Endometrial microvascular endothelial cells (primary cell): ENCODE results near the gene NOTCH3. TPM values are rescaled to one million over a fixed set of nuclear protein-coding genes. Genes with fewer than 3 reads are reported as not detected.

ENCODE experiments used
- in situ Hi-C: cut with HindIII; loops from 2 replicates; pipeline ENCODE4 v1.10.0; 2017; ENCODE audit warnings: low sequenced_read_pairs, low pct_unique_long_range_greater_than_20kb; ENCODE audit errors: inconsistent ontology term
- total RNA-seq: library from RNA; depleted of rRNA; stranded (reverse); fragments of >200 nt; gene quantifications from one replicate; pipeline ENCODE4 v1.2.3, GENCODE V29; 2015; ENCODE audit errors: inconsistent ontology term

Gene NOTCH3
- total RNA-seq = 1.6 TPM

DNA sequence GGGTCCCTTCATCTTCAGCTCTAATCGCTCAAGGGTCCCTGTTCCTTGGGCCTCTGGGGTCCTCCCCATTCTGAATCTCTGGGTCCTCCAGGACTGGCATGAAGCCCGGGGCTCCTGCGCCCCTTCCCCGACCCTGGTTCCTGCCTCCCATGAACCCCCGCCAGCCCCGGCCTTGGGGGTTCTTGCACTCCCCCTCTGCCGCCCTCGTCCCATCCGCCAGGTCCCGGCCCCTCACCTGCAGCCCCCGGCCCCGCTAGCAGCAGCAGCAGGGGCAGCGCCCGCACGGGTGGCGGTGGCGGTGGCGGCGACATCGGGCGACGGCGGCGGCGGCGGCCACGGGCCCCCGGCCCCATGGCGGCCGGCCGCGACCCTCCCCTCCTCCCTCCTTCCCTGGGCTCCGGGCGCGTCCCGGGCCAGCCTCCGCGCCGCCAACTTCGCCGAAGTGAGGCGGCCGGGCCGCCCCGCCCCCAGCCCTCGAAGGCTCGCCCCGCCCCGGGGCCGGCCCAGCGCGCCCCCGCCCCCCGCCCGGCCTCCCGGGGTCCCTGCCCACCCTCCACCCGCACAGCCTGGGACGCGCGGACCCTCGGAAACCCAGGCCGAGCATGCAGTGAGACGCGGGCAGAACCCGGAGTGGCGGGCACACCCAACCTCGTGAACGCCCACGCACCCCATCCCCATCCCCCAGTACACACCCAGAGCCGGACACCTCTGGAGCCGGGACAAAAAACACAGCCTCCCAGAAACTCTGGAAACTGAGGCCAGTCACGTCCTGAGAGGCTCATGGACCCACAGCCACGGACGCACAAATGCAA is at the start of gene NOTCH3:
TSS of gene NOTCH3 (minus strand) at position 443 of the 812 bp plus-strand sequence. CDS start at position 353, 90 bp downstream.
- in situ Hi-C loops = no loop called here

DNA sequence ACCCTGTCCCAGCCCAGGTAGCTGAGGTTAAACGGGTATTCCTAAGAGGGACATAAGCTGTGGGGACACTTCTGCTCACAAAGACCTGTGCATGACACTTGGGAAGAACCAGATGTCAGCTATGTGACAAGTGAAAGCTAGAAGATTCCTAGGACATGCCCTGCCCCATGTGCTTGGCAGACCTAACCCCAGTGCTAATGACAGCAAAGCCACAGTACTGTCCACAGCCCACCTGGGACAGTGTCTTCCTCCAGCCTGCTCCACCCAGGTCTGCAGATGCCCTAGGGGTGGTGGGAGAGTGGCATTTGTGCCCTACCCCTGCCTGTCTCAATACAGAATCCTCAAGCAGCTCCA is 49.8 kb upstream of the NOTCH3 start:
- in situ Hi-C loops = no loop called here

DNA sequence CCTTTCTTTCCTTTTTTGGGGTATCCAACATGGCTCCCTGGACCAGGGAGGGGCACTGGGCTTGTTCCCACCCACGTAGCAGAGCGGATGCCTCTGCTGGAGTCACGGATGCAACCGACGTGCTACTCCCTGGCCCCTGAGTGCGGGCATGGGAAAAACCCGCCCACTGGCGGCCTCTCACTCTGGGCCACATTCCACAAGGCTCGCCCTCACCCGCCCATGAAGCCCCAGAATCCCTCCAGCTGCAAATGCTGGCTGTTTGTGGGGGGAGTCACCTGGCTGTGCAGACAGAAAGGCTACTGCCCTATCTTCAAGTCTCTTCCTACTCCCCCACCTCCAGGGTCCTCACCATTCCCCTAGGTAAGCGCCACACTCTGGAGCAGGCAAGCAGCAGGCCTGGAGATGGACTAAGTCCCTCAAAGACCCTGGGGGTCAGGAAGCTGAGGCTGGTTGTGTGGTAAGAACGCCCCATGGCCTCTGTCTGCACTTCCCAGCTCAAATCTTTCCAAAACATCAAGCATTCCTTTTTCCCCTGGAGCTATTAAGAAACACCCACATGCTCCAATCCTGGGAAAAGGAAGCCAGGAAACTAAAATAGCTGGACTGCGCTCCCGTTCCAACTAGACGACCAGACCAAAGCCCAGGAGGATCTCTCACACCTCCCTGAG is 49.3 kb upstream of the NOTCH3 start:
- in situ Hi-C loops = no loop called here

DNA sequence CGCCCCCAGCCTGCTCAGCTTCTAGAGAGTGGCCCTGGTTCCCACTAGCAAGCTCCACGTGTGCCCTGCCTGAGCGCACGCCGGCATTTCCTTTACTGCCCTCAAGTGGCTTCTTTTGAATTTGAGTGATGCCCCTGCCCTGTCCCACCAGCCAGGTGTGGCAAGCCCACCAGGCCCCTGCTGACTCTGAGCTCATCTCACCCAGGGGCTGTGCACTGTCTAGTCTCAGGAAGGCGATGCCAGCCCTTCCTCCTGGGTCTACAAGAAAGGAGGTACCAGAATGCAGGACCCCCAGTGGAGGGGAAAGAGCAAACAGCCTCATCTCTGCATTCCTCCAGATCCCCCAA is 48.7 kb upstream of the NOTCH3 start:
- in situ Hi-C loops = no loop called here

DNA sequence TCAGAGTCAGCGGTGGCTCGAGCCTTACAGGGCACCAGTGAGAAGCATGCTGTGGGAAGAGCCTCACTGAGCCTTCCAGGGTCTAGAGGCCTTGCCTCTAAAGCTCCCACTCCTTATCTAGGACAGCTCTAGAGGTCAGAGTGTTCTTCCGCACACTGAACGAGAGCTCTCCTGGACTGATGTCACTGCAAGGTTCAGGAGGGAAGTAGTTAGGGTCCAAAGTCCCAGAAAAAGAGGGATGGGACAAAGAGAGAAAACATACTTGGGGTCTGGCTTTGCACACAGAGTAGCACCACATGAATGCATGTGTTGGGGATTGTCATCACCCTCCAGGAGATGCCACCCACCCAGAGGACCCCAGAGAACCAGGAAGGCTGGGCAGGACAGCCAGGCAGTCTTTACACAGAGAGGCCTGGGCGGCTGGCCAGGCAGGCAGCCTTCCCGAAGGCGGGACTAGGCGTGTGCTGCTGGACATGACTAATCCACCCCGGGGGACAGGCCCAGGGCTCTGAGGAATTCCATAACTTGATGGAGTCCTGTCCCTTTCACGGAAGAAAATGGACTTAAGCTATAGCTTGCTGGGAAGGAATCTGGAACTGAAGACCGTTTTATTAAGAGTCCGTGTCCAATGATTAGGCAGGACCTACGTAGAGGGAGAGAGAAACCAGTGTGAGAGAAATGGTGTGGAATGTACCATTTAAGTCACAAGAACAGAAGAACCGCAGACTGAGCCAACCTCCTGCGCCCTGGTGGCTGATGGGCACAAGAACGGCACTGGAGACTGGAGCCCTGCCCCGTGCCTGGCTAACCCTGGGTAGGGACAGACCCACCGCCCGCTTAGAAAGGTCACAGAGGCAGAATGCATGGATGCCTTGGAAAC is 48.1 kb upstream of the NOTCH3 start:
- in situ Hi-C loops = no loop called here

DNA sequence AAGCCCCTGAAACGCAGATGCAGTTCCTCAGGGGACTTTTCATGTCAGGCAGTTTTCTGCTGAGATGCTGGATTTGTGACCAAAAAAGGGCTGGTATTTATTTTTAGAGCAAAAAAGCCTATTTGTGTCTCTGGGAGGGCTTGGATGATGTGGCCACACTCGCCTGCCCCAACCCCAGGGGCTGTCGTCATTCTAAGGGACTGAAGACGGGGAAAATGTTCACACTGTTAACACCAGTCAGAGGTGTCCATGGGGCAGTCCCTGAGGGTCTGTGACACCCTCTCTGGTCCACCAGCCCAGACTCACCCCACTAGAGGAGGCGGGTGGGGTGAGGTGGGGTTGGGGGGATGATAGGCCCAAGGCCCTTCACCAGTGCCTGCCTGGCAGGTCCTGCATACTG is 47.3 kb upstream of the NOTCH3 start:
- in situ Hi-C loops = no loop called here

DNA sequence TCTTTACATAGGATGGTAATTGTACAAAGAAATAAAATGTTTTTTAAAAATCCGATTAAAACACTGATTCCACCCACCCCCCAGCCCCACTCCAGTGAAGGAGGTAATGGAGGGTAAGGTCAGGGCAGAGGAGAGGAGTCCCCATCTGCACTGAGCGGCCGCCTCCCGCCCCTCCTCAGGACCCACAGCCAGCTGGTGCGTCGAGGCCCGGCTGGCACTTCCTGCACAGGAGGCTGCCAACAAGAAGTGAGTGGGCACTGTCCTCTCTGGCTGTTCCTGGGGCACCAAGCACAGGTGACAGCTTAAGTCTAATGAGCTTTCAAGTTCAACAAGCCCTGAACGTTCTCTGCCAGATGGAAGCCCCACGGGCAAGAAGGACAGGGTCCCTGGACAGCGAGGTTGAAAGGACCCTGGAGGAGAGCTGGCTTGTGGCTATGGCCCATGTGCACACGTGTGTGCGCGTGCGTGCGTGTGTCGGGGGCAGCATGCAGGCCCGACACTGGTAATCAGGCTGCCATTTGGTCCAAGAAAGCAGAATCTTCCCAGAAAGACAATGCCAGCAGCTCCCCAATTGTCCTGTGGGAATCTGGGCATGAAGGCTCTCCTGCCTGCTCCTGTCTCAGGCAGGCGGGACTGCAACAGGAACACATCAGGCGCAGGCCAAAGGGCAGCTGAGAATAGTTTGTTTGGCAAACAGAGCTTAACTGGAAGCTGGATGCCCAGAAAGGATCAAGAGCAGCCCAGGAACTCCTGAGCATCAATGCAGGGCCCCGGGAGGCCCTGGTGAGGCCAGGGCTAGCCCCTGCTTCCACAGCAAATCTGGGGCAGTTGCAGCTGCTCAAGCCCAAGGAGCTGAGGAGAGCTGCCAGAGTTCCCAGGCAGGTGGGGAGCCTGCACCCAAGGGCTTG is 46.6 kb upstream of the NOTCH3 start:
- in situ Hi-C loops = no loop called here

DNA sequence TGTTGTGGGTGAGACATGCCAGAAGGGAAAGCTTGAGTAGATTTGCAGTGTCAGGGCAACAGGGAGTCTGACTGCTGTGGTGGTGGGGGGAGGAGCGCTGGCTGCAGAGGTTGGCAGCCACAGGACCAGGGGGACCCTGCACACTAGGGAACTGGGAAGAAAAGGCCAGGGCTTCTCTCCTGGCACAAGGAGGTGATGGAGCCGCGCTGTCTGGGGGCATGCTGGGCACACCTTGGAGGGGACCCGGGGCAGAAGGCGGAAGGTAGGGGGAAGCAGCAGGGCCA is 45.3 kb upstream of the NOTCH3 start:
- in situ Hi-C loops = no loop called here

DNA sequence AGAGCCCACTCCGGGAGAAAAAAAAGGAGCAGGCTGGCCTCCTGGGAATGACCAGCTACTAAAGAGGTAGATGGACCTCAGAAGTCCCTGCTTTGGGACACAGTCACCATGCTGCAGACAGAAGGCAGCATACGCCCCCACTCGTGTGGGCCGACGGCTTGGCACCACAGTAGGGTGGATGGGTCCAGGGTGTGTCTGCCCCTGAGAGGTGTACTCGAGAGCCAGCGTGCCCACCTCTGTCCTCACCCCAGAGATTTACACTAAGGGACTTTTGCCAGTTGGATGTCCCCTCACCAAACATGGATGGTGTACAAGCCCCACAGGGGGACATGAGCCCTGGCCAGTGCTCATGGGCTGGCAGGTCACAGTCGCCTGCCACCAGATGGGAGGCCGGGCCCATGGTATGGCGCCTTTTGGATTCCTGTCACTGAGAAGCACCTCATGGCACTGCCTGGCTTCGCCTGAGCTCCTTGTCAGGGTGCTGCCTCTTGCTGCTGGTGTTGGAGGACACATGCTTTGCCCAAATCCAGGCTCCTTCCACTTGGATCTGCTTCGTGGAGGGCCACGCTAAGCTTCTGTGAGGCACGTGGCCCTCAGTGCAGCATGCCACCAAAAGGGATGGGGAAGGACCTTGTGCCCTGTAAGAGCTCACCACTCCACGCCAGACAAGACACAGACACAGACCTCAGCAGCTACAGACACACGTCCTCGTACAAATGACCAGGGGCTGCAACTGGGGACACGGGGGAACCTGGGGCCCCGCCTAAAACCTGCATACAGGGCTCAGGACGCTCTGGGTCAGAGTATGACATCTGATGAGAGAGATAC is 44.8 kb upstream of the NOTCH3 start:
- in situ Hi-C loops = no loop called here

DNA sequence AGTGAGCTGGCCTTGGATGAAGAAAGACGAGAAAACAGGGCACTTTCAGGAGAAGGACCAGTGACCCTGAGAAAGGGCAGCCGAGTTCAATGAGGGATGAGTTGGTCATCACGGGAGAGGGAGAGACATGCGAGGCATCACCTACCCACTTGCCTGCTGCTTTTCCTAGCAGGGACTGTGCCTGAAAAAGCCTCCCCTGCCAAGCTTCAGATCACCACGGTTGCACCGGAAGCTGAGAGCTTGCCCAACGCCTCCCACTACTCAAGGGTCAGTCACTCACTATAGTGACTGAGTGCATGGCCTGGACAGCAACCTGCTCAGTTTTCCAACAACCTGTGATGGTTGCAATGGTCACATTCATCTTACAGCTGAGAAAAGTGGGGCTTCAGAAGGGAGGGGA is 44.0 kb upstream of the NOTCH3 start:
- in situ Hi-C loops = no loop called here

DNA sequence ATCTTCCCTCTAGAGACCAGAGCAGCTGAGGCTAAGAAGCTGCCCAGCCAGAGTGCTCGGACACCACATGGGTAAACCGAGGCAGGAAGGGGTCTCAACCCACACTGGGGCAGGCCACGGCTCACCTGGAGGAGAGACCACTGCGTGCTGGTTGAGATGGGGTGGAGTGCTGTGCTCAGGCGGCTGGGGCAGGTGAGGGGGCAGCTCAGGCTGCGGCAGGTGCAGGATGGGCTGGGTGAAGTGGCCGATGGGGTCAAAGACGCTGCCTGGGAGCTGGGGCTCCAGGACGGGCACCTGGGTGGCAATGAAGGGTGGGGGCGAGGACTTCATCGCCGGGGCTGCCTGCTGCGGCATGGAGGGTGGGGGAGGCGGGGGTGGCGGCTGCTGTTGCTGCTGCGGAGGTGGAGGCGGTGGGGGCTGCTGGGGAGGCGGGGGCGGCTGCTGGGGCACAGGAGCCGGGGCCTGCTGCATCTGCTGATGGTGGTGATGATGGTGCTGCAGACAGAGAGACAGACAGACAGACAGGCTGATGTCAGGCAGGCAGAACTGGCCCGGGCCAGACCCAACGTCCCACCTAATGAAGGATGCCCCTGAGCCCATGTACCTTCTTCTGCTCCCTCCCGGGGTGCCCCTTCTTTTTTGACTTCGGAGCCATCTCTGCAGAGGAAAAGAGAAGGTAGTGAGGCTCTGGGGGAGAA is 43.5 kb upstream of the NOTCH3 start:
- in situ Hi-C loops = no loop called here

DNA sequence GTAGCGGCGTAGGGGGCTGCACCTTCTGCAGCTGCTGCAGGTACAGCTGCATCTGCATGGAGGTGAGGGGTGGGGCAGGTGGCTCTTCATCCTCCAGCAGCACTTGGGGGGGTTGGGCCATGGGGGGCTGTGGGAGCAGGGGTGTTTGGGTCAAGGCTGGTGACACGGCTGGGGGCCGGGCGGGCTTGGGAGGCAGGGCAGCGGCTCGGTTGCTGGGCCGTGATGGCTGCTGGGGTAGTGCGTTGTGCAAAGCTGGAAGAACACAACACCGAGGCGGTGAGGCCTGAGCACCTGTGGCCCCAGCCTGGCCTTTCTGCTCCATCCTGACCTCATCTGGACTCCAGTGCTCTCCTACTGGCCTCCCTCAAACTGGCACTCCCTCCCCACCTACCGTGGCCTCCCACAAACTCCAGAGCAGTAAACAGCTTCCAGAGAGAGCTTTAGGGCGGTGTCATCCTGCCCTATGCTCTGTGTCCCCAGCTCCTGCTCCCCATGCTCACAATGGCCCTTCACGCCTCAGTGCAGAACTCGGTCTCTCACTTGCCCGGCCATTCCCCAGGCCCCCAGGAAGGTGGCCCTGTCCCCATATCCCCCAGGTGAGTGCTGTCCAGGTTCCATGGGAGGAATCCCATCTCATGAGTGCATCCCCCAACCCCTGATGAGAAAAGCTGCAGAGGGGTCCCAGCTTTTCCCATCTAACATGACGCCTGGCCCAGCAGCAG is 42.6 kb upstream of the NOTCH3 start:
- in situ Hi-C loops = no loop called here

DNA sequence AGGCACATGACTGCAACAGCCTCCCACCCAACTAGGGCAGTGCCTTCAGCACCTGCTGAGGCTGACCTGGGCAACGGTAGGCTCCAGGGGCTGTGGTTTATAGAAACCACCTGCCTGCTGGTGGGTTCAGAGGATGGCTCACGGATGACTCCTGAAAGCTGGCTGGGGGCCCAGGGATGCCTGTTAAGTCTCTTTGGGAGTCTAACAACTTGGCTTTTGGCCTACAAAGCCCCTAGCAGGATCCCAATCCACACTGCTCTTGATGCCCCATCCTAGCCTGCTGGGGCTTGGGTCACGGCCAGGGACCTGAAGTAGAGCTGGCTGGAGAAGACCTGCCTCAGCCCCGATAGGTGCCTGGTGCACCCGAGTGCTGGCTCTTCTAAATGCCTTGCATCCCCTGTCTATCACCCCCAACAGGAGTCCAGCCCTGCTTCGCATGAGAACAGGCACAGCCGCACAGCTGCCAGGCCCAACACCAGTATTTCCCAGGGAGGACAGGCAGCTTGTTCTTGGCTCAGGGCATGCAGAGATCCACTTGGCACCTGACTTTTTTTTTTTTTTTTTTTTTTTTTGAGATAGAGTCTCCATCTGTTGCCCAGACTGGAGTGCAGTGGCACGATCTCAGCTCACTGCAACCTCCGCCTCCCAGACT is 40.6 kb upstream of the NOTCH3 start:
- in situ Hi-C loops = no loop called here

DNA sequence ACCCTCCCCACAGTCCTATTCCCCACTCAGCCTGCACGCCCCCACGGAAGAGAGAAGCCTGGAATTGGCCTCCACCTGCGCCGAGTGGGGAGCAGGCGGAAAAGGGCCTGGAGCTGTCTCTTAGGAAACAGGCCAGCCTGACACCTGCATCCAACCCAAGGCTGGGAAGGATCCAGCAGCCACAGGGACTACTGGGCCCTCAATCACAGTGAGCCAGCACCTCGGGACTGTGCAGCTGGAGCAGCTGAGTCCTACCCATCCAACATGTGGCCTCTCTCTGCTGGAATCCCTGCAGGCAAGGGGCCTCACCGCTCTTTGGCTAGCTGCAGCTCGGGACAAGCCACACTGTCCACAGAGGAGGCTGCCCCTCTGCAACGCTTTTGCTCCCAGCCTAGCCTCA is 39.7 kb upstream of the NOTCH3 start:
- in situ Hi-C loops = no loop called here

DNA sequence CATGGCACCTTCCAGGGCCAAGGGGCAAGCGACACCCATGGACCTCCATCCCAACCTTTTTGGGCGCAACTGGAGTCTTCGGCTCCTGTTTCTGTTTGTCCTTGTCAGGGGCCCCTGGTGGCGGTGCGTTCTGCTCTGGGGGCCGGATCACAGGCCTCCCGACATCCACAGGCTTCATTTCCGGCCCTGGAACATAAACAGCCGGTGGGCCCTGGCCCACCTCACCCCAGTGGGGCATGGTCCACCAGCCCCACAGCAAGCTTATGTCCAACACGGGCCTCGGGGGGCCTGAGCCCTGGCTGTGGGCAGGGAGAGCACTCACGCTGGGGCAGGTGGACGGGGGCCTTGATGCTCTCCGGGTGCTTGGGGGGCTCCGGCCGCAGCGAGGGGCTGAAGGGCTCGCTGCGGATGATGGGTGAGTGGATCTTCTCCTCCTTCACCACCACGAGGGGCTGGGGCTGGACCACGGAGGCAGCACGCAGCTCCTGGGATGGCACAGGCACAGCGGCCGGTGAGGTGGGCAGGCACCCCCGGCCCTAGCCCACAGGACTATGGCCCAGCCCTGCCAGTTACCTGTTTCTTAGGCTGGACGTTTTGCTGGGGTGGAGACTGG is 38.6 kb upstream of the NOTCH3 start:
- in situ Hi-C loops = no loop called here

DNA sequence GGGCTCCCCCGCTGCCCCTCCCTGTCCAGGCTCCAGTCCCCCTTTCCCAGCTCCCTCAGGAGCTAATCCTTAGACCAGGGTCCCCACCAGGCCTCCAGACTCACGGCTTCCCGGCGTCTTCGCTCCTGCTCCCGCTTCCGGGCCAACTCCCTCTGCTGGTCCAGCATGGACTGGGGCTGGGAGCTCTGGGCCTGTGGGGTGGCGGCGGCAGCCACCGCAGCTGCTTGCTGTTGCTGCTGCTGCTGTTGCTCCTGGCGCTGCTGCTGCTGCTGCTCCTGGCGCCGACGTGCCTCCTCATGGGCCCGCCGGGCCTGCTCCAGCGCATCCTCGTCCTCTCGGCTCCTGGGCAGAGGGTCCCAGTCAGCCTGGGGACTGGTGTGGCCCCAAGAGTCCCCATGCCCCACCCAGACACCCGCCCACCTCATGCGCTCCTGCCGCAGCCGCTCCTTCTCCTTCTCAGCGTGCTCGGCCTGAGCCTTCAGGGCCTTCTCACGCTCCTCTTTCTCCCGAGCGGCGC is 37.9 kb upstream of the NOTCH3 start:
- in situ Hi-C loops = no loop called here
